HPDE6-E6E7 (cell line): ENCODE measurements around the gene PPEF2.

Source experiments
- DNase-seq: peaks from one replicate; pipeline ENCODE4 v3.0.0; 2011; ENCODE audit warnings: missing footprints; ENCODE audit errors: extremely low spot score

PPEF2 gene

GRCh38 chr4:75831856-75832405, 70.3 kb downstream of the PPEF2 start:
- no peak for DNase-seq

GRCh38 chr4:75830906-75831305, 71.3 kb downstream of the PPEF2 start:
- DNase-seq = no peak

GRCh38 chr4:75823812-75824211, 78.4 kb downstream of the PPEF2 start:
- DNase-seq = no peak

GRCh38 chr4:75822416-75822815, 79.8 kb downstream of the PPEF2 start:
- no peak for DNase-seq

- no peak for DNase-seq
These were observed 80.3 kb downstream of the PPEF2 start for GRCh38 chr4:75821966-75822365.

- no peak for DNase-seq
These were observed 81.0 kb downstream of the PPEF2 start for GRCh38 chr4:75821216-75821615.

- no peak for DNase-seq
These were observed 81.6 kb downstream of the PPEF2 start for GRCh38 chr4:75820676-75821075.

- no peak for DNase-seq
These were observed 82.1 kb downstream of the PPEF2 start for GRCh38 chr4:75820197-75820596.

GRCh38 chr4:75819121-75819520, 83.1 kb downstream of the PPEF2 start:
- no peak for DNase-seq

- no peak for DNase-seq
These were observed 84.4 kb downstream of the PPEF2 start for GRCh38 chr4:75817901-75818300.
